Muscle layer of duodenum (tissue), 2 donors: ENCODE data around the gene PRR36.

Source experiments
- H3K27ac ChIP-seq: one replicate; pipeline ENCODE4 v1.7.0; 2013; ENCODE audit warnings: mild to moderate bottlenecking, low read length
- H3K27me3 ChIP-seq: one replicate; pipeline ENCODE4 v1.7.0; 2013; ENCODE audit warnings: low read depth, mild to moderate bottlenecking, control low read depth, low read length
- H3K36me3 ChIP-seq, 2 donors: one replicate each; pipeline ENCODE4 v1.7.0; 2013; ENCODE audit warnings: low read length in 2 of 2, control low read depth in 1 of 2, mild to moderate bottlenecking in 1 of 2; ENCODE audit not compliant: insufficient read depth in 2 of 2, control insufficient read depth in 1 of 2
- H3K4me1 ChIP-seq, 2 donors: one replicate each; pipeline ENCODE4 v1.7.0; 2013; ENCODE audit warnings: low read length in 2 of 2, mild to moderate bottlenecking in 2 of 2, control low read depth in 1 of 2, moderate library complexity in 1 of 2; ENCODE audit not compliant: insufficient read depth in 2 of 2, control insufficient read depth in 1 of 2
- H3K4me3 ChIP-seq, 2 donors: one replicate each; pipeline ENCODE4 v1.7.0; 2013; ENCODE audit warnings: low read length in 2 of 2, low read depth in 1 of 2, mild to moderate bottlenecking in 1 of 2
- H3K9me3 ChIP-seq, 2 donors: one replicate each; pipeline ENCODE4 v1.7.0; 2013; ENCODE audit warnings: low read length in 2 of 2, control low read depth in 1 of 2, mild to moderate bottlenecking in 1 of 2; ENCODE audit not compliant: control insufficient read depth in 1 of 2
- donor health status: healthy.

PRR36 gene

GRCh38 chr19:7904074-7905020 is 30.2 kb upstream of the PRR36 start:
- Histone ChIP-seq H3K27ac (peak overlapping the region; percentile 51), H3K27me3 (no peaks in the 10 kb centered on the region), H3K4me1 (peaks cover 8 to 38% of the 10 kb centered on the region in 2 donors)

DNA sequence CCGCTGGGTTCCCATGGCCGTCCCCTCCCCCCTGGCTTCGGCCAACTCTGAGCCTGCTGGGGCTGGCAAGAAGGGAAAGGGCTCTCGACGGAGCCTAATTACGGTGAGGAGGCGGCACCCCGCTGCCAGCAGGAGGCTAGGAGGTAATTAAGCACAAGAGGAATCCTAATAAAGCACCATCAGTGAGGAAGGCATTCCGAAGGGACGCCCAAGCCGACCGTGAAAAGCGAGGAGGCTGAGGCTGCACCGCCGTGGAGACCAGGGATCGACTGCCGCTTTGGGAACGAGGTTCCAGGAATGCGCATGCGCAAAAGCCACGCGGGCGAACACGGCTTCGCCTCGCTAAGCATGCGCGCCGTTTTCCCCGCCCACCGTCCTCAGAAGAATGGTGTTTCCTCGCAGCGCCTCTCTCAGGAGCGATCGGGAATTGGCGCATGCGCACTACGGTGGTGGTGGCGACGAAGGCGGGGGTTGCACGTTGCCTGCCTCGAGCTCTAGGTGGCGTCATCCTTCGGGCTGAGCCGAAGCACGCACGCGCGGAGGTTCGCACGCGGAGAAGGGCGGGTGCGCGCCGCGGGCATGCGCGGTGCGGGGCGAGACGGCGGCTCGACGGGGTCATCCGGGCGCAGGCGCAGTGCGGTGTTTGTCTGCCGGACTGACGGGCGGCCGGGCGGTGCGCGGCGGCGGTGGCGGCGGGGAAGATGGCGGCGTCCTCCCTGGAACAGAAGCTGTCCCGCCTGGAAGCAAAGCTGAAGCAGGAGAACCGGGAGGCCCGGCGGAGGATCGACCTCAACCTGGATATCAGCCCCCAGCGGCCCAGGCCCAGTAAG is 29.3 kb upstream of the PRR36 start, which contains the start of gene MAP2K7:
Gene MAP2K7, plus strand, starts transcription at position 634 of the 830 bp plus-strand sequence. Its CDS starts 68 bp downstream, at position 702.
- H3K27ac ChIP-seq, result peak within 1 kb of the TSS; percentile 67
- H3K9me3 ChIP-seq, result no peaks in the 10 kb centered on the region
- H3K27me3 ChIP-seq, result no peaks in the 10 kb centered on the region
- H3K36me3 ChIP-seq, result peaks cover 0 to 6% of the 10 kb centered on the region in 2 donors
- H3K4me1 ChIP-seq, result peaks cover 8 to 38% of the 10 kb centered on the region in 2 donors
- H3K4me3 ChIP-seq, result peak within 1 kb of the TSS; percentile 84 to 85

More at GRCh38 chr19:7904074-7905020, 30.2 kb upstream of the PRR36 start:
- Histone ChIP-seq H3K9me3 (no peaks in the 10 kb centered on the region), H3K36me3 (peaks cover 0 to 12% of the 10 kb centered on the region in 2 donors), H3K4me3 (peak overlapping the region; percentile 84 to 85)

- peaks cover 0 to 6% of the 10 kb centered on the region in 2 donors for H3K36me3 ChIP-seq
- no peaks in the 10 kb centered on the region for H3K27me3 ChIP-seq
- peak overlapping the region; percentile 69 to 85 for H3K4me3 ChIP-seq
- H3K9me3 ChIP-seq, result no peaks in the 10 kb centered on the region
- peak overlapping the region; percentile 67 for H3K27ac ChIP-seq
- H3K4me1 ChIP-seq, result peaks cover 8 to 38% of the 10 kb centered on the region in 2 donors
Observed at GRCh38 chr19:7902796-7903243, 28.6 kb upstream of the PRR36 start.

- H3K27ac ChIP-seq, result no peak overlapping the region
- H3K27me3 ChIP-seq, result no peaks in the 10 kb centered on the region
- H3K4me1 ChIP-seq, result peaks cover 8 to 30% of the 10 kb centered on the region in 2 donors
- H3K9me3 ChIP-seq, result no peaks in the 10 kb centered on the region
- H3K36me3 ChIP-seq, result peaks cover 0 to 6% of the 10 kb centered on the region in 2 donors
- no peak overlapping the region for H3K4me3 ChIP-seq
Observed at GRCh38 chr19:7901337-7901736, 27.1 kb upstream of the PRR36 start.

- no peak overlapping the region for H3K4me3 ChIP-seq
- H3K27ac ChIP-seq, result no peak overlapping the region
- H3K27me3 ChIP-seq, result no peaks in the 10 kb centered on the region
- H3K36me3 ChIP-seq, result peaks cover 0 to 3% of the 10 kb centered on the region in 2 donors
- H3K4me1 ChIP-seq, result peaks cover 8 to 26% of the 10 kb centered on the region in 2 donors
- H3K9me3 ChIP-seq, result no peaks in the 10 kb centered on the region
Observed at GRCh38 chr19:7900931-7901330, 26.7 kb upstream of the PRR36 start.

DNA sequence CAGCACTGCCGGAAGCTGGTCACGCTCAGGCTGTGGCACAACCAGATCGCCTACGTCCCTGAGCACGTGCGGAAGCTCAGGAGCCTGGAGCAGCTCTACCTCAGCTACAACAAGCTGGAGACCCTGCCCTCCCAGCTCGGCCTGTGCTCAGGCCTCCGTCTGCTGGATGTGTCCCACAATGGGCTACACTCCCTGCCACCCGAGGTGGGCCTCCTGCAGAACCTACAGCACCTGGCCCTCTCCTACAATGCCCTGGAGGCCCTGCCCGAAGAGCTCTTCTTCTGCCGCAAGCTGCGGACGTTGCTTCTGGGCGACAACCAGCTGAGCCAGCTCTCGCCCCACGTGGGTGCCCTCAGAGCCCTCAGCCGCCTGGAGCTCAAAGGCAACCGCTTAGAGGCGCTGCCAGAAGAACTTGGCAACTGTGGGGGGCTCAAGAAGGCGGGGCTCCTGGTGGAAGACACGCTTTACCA is 26.2 kb upstream of the PRR36 start:
- H3K4me3 ChIP-seq, result no peak overlapping the region
- H3K27ac ChIP-seq, result no peak overlapping the region
- peaks cover 8 to 21% of the 10 kb centered on the region in 2 donors for H3K4me1 ChIP-seq
- no peaks in the 10 kb centered on the region for H3K36me3 ChIP-seq
- no peaks in the 10 kb centered on the region for H3K27me3 ChIP-seq
- no peaks in the 10 kb centered on the region for H3K9me3 ChIP-seq

GRCh38 chr19:7899751-7900378 is 25.7 kb upstream of the PRR36 start:
- Histone ChIP-seq H3K4me3 (no peak overlapping the region), H3K9me3 (no peaks in the 10 kb centered on the region), H3K4me1 (peaks cover 4 to 16% of the 10 kb centered on the region in 2 donors), H3K27ac (no peak overlapping the region), H3K36me3 (no peaks in the 10 kb centered on the region), H3K27me3 (no peaks in the 10 kb centered on the region)

GRCh38 chr19:7898967-7899366 is 24.8 kb upstream of the PRR36 start:
- no peak overlapping the region for H3K27ac ChIP-seq
- H3K9me3 ChIP-seq, result no peaks in the 10 kb centered on the region
- no peak overlapping the region for H3K4me3 ChIP-seq
- peaks cover 0 to 8% of the 10 kb centered on the region in 2 donors for H3K4me1 ChIP-seq
- no peaks in the 10 kb centered on the region for H3K36me3 ChIP-seq
- H3K27me3 ChIP-seq, result no peaks in the 10 kb centered on the region

DNA sequence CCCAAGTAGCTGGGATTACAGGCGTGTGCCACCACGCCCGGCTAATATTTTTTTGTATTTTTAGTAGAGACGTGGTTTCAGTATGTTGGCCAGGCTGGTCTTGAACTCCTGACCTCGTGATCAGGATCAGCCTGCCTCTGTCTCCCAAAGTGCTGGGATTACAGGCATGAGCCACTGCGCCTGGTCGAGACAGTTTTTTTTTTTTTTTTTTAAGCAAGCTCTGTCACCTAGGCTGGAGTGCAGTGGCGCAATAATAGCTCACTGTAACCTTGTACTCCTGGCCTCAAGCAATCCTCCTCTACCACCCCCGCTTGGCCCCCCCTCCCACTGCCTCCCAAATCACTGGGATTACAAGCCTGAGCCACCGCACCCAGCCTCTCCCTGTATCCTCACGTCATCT is 23.1 kb upstream of the PRR36 start:
- H3K36me3 ChIP-seq, result no peaks in the 10 kb centered on the region
- no peaks in the 10 kb centered on the region for H3K4me1 ChIP-seq
- H3K9me3 ChIP-seq, result no peaks in the 10 kb centered on the region
- no peaks in the 10 kb centered on the region for H3K27me3 ChIP-seq
- no peak overlapping the region for H3K27ac ChIP-seq
- H3K4me3 ChIP-seq, result no peak overlapping the region

DNA sequence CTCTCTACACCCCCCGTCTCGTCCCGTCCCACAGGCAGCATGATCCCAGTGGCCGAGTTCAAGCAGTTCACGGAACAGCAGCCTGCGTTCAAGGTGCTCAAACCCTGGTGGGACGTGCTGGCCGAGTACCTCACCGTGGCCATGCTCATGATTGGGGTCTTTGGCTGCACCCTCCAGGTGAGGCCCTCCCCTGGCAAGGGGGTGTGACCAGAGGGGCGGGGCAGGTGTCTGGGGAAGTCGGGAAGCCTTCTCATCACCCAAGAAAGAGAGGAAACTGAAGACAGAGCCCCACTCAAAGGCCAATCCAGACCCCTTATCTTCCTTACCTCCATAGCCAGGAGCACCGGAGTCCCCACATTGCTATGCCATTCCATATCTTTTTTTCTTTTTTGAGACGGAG is 21.4 kb upstream of the PRR36 start:
- Histone ChIP-seq H3K36me3 (no peaks in the 10 kb centered on the region), H3K27ac (no peak overlapping the region), H3K4me1 (no peaks in the 10 kb centered on the region), H3K27me3 (no peaks in the 10 kb centered on the region), H3K9me3 (no peaks in the 10 kb centered on the region), H3K4me3 (no peak overlapping the region)
